Measurements from ENCODE around the gene TRIM33.

Gene TRIM33

DNA sequence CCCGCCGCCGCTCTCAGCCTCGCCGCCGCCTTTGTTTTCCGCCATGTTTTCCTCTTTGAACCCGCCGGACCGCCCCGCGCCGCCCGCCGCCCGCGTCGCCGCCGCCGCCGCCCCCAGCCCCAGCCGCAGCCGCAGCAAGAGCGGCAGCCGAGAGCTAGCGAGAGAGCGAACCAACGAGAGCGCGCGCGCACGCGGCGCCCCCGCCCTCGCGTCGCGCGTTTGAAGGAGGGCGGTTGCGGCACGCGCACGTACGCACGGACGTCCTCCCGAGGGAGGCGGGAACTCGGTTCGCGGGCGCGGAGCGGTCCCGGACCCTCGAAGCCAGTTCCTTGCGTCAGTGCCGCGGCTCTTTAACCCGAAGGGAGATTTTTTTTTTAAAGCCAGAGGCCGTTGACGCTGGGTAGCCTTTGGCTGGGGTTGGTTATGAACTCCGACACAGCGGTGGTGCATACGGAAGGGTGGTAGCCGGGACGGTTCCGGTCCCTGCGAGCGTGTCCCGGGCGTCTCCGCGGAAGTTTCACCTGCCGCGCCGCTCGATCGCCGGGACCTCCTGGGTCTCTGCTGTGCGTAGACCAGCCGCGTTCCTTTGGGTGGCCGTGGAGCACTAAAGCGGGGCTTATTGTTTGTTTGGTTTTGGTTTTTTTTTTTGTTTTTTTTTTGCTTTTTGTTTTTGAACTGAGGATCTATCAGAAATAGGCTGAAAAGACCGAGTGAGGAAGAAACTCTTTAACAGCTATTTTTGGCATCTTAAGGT, at the start of gene TRIM33:
TRIM33 (minus strand) TSS at position 172 of the 754 bp plus-strand sequence; CDS start at position 45, 127 bp downstream.
- peak; percentile 97 for DNase-seq

DNA sequence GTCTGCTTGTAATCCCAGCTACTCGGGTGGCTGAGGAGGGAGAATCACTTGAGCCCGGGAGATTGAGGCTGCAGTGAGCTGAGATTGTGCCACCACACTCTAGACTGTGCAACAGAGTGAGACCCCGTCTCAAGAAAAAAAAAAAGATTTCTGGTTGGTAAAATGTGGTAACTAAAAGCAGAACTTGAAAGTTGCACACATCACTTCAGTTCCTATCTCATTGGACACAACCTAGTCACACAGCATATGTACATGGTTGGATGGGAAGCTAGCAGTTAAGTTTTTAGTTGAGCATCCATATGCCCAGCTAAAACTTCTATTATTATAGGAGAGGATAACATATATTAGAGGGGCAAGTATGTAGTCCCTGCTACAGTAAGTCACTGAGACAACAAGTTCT, 48.4 kb upstream of the TRIM33 start:
- peak; percentile 48 for DNase-seq

DNA sequence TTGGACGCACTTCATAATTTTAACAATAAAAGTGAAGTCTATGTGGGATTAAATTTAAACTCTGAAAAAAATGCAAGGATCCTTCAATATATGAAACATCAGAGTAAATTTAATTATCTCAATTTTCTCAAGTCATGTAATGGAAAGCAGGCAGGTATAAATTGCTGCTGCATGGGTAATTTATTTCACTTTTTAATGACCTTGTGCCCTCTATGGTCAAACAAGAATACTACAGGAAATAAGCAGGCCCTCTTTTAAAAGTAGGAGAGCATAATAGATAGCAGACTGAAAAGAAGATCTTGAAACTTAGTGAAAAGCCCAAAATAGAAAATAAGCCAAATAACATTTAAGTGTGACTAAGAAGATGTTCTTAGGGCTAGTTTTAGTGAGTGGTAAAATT, 47.5 kb upstream of the TRIM33 start:
- peak; percentile 70 for DNase-seq

DNA sequence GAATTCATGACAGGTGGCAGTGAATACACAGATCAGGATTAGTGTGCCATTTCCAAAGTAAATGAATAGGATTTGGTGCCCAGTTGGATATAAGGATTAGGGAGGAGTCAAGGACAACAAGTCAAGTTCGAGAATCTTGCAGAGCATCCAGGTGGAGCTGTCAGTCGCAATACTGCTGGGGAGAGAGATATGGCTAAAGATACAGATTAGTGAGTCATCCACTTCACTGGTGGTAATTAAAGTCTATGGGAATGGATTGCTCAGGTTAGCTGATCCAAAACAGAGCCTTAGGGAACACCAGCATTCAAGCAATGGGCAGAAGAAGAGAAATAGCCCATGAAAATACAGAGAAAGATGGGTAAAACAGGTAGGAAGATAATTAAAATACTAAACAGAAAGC, 43.6 kb upstream of the TRIM33 start:
- no peak for DNase-seq

DNA sequence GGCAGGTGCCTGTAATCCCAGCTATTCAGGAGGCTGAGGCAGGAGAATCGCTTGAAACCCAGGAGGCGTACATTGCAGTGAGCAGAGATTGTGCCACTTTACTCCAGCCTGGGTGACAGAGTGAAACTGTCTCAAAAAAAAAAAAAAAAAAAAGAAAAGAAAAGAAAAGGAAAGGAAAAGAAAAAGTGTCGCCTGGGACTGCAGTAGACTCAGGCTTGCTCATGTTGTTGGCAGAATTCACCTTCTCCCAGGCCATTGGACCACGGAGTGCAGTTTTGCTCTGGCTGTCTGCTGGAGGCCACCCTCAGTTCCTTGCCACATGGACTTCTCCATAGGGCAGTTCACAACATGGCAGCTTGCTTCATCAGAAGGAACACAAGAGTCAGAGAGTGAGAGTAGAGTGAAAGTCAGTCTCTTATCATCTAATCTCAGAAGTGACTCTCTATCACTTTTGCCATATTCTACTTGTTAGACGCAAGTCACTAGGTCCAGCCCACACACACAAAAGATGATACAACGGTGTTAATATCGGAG, 41.2 kb upstream of the TRIM33 start:
- no peak for DNase-seq

DNA sequence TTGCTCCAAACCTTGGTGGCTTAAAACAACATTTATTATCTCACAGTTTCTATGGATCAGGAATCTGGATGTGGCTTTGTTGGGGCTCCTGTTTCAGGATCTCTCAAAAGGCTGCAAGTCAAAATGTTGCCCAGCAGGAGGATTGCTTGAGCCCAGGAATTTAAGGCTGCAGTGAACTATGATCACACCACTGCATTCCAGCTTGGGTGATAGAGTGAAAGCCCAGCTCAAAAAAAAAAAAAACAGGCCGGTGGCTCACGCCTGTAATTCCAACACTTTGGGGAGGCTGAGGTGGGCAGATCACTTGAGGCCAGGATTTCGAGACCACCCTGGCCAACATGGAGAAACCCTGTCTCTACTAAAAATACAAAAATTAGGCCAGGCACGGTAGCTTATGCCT, 40.4 kb upstream of the TRIM33 start:
- no peak for DNase-seq

DNA sequence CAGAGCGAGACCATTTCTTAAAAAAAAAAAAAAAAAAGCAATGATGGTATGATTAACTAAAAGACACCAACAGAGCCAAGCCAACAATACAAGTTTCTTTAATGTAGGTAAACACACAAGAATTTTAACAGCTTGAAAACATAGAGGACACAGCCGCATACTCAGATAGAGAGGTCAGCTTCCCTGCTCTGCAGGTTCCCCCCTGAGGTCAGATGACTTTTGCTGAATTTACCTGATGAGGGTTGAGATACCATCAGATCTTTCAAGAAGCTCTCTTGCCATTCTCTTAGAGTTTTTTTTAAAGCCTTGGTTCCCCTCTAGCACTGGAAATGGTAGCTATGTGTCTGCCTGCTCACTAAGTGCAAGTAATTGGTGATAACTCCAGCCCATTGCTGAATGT, 39.3 kb upstream of the TRIM33 start:
- DNase-seq, result no peak

DNA sequence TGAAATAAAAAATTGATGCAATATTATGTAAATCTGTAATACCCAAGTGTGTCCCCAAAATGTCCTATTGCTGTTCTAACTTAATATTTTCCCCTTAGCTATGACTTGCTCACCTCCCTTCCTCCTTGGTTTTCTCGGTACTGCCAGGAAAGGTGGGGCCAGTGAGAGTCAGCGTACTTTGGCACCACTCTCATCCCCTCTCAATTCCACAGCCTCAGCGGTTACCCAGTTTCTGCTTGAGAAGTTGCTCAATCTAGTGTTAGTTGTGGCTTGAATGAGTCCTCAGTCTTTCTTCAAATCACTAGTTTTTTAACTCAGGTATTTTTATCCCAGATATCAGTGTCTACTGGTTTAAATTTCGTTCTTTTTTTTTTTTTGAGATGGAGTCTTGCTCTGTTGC, 38.1 kb upstream of the TRIM33 start:
- DNase-seq, result no peak

DNA sequence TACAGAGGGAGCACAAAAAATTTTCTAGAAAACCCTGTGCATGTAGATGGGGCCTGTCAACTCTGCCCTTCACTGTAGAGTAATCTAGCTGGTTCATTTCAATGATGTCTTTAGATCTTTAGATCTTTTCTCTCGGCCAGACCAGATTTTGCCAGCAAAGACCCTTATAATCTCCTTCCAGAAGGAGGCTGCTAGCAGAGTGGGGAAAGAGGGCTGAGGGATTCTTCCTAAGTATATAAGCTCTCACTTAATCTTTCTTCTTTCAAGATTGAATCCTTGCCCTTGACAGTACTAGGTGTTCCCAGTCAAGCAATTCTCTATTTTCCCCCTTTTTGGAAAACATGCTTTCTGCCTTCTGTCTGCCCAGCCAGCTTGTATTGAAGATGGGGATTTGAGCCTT, 36.1 kb upstream of the TRIM33 start:
- no peak for DNase-seq

DNA sequence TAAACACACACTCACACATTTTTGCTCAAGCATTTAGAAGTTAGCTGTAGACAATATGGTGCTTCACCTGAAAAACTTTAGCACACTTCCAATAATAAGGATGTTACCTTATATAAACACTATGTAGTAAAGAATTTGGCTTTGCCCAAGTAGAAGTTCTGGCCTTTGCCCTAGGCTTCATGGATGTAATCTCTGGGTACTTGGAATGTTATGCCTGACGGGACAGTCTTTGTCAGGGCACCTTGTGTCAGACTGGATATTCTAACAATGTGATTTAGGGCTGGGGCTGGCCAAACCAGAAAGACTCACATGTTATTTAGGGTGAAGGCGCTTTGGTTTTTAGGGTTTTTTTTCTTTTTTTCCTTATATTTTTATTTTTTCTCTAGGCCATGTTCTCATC, 34.8 kb upstream of the TRIM33 start:
- DNase-seq, result no peak

DNA sequence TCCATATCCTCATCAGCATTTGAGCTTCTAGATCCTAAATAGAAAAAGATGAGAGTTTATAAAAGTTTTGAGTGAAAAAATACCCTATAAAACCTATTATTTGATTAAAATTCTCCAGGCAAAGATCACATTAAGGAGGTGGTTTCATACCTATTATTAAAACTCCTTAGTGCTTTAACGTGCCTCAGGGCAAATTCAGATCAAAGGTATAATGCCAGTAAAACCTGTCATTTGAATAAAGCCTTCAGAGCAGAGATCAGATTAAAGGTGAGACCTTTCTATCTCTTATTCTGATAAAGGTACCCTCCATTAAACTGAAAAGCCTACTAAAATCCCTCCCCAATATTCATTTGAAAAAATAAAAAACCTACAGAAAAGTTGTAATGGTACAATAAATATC, 34.3 kb upstream of the TRIM33 start:
- DNase-seq, result no peak

DNA sequence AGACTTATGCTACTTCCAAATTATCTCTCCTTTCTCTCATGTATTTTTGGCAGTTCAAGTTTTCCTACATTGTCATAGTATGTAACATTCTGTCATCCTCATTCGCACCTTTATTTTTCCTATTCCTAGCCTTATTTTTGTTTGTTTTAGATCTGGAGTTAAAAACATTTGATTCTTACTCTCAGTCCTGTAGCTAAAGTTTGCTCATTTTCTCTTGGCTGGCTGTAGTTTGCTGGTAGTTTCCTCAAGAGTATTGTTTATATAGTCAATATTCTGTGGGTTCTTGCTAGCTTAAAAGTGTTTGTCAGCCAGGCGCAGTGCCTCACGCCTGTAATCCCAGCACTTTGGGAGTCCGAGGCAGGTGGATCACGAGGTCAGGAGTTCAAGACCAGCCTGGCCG, 29.8 kb upstream of the TRIM33 start:
- DNase-seq, result no peak

DNA sequence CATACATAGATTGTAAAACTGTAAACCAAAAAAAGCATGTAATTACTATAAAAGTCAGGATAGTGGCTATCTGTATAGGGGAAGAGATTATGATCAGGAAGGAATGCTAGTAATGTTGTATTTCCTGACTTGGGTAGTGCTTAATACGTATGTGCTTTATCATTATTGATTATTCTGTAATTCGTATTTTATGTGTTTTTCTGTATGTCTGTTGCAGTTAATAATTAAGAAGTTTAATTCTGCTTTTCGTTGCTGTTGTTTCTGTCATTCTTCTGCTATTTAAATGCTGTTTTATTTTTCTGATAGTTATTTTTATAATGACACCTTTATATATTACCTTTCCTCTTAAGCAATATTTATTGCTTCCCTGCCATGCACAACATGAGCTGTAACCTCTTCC, 29.3 kb upstream of the TRIM33 start:
- DNase-seq, result no peak

DNA sequence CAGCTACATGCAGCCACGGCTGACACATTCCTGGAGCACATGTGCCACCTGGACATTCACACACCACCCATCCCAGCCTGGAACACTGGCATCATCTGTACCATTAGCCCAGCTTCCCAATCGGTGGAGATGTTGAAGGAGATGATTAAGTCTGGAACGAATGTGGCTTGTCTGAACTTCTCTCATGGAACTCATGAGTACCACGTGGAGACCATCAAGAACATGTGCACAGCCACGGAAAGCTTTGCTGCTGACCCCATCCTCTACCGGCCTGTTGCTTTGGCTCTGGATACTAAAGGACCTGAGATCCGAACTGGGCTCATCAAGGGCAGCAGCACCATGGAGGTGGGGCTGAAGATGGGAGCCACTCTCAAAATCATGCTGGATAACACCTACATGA, 25.0 kb upstream of the TRIM33 start:
- no peak for DNase-seq

DNA sequence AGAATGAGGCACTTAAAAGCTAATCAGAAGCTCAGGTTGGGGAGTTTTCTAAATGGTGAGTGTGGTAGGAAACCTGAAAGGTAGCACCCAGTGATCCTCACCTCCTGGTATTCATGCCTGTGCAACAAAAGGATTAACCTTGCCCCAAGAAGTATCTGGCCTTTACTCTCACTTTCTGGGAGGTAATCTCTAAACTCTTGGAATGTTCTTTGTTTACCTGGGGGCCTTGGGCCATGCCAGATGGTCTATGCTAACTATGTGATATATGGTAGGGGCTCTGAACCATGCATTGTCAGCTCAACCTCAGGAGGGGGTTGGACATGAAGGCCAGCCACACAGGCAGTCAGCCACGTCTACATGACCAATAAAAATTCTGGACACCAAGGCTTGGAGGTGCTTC, 24.4 kb upstream of the TRIM33 start:
- no peak for DNase-seq

DNA sequence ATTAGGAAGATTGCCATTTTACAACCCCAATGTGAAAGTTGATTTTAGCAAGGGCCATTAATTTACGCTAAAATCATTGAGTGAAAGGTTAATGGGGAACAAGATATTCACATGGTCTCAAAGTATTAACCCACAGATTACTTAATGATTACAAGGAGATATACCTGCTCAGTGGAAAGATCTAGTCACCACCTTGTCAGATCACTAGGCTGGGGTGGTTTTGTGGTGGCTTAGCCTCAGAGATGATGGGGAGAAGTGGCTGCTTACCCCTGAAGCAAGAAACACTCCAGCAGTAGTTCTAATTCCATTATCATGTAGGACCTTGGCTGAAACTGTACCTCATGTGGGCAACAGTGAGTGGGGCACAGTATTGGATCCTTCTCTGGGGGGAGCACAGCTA, 20.1 kb upstream of the TRIM33 start:
- DNase-seq, result no peak

DNA sequence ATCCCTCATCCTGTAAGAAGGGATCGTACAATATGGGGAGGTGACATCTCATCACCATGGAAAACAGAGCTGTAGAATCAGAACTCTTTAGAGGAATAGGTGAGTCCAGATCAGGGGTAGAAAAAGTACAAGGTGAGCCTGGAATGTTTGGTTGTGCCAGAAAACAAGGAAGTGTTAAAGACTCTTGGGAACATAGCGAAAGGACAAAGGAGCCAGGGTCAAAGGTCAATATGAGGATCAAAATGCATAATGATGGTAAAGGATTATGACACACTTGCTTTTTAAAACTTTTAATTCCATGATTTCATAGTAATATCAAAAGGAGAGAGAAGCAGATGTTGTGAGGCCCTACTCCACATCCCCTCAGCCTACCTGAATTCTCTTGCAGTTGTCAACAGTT, 19.2 kb upstream of the TRIM33 start:
- DNase-seq, result no peak

DNA sequence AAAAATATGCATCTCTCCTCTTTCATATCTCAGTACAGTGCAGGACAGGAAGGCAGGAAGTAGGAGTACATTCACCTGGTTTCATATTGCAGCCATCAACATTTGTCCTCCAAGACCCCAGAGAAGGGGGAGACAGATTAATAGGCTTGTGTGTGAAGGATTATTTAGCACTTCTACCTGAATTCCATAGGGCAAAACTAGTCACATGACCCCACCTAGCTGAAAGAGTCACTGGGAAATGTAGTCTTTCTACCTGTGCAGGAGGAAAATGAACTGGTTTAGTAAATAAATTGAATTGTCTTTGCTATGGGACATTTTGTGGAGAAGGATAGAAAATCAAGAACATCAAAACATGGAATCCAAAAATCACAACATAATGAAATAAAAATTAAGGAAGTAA, 13.9 kb upstream of the TRIM33 start:
- DNase-seq, result peak; percentile 11

DNA sequence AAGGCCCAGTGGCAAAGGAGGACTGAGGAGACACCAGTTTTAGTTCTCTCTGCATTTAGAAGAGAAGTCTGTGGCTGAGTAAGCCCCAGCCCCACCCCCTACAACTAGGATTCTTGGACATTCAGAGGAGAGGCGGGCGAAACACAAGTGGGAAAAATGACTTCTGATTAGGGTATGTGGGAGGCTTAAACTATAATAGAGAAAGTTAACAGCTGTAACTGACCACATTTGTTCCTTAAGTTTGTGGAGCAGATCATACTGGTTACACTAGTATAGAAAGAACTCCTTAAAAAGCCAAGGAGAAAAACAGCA, 11.2 kb upstream of the TRIM33 start:
- no peak for DNase-seq

DNA sequence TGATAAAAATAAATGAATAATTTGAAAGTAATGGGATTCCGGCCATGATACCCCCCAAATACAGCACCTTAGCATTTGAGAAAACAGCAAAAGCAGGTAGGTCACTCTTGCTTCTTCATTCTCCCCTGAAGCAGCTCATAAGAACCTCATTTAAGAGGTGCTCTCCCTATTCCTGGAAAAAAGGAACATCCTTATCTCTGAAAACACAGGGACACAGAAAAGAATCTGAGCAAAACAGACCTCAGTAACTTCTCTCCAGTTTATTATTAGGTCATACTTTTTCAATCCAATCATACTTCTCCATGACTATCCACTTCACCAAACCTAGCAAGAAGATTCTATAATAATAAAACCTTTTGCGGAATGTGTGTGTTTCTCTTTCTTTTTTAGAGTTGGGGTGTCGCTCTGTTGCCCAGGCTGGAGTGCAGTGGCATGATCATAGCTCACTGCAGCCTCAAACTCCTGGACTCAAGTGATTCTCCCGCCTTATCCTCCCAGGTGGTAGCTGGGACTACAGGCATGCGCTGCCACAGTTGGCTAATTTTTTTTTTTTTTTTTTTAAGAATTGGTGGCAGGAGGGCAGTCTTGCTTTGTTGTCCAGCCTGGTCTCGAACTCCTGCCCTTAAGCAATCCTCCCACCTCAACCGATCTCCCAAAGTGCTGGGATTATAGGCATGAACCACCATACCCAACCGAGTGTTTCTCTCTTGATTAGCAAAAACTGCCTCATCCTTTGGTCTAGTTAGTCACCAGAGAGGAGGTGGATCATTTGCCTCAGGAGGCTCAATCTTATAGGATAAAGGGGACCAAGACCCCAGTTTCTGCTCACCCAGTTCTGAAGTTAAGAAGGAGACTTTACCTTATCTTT, 10.6 kb upstream of the TRIM33 start:
- DNase-seq, result no peak

DNA sequence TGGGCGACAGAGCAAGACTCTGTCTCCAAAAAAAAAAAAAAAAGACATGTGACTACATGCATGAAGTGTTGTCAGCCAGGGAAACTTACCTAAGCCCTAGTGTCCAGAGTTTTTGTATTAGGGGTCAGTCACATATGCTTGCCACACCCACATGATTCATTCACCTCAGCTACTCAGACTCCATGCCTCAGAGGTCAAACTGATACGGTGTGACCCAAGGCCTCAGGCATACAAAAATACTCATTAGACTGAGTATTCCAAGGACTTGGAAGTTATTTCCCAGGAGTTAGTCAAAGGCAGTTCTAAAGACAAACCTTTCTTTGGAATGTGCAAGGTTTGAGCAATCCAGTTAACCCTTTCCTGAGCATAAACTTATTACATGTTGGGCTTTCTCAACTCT, 6.3 kb upstream of the TRIM33 start:
- DNase-seq, result no peak

DNA sequence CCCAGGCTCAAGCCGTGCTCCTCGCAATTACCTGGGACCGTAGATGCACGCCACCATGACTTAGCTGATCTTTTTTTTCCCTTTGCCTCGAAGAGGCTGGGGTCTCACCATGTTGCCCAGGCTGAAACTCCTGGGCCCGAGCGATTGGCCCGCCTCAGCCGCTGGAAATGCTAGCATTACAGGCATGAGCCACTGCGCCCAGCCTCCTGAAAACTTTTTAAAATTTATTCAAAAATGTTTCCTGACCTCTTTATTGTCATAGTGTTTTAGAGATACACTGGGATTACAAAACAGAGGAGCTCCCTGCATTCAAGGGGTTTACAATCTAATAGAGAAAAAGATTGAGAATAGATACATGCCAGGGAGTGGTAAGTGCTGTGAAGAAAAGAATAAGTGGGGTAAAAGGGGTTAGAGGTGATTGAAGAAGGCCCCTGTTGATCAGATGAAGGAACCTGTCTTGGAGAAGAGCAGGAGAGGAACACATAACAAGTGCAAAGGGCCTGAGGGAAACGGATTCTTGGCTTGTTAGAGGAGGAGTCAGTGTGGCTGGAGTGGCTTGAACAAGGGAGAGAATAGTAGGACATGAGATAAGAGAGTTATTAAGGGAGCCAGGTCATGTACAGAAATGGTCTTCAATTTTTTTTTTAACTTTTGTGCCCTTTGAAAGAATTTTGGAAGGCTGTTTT, 1.7 kb upstream of the TRIM33 start:
- peak; percentile 59 for DNase-seq

DNA sequence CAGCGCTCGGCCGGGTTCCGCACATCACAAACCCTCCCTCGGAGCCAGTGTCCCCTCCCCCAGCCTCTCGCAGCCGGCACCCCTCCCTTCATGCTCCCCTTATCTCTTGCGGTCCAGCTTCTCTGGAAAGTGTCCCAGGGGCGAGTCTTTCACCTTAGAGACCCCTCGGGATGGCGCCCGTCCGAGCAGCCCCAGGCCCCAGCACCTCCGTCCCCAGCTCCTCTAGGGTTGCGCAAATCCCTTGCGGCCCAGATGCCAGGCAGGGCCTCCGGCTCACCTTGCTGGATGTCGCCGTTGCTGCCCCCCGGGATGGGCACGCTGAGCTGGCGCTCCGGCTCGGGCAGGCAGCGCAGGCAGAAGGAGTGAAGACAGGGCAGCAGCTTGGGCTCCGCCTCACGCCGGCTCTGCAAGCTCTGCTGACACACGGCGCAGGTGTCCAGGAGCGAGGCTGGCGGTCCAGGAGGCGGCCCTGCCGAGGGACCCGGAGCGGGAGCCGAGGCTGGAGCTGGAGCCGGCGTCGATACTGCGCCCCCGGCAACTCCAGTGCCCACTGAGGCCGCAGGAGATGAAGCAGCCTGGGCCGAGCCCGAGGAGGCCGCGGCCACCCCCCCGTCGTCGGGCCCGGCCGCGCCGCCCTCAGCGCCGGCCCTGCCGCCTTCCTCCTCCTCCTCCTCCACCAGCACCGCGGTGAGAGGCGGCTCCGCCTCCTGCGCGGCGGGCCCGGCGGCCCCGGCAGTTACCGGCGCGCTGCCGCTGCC, 550 bp downstream of the TRIM33 start:
- DNase-seq, result peak; percentile 78
